C4-2B (cell line): ENCODE data around the gene PXT1.

Experiments
- CTCF ChIP-seq: fragments of 450-650 bp; conservative IDR thresholded peaks from 2 replicates; pipeline ENCODE4 v1.5.1; 2017; ENCODE audit warnings: mild to moderate bottlenecking
- ZFX ChIP-seq: fragments of 450-650 bp; IDR thresholded peaks from 2 replicates; pipeline ENCODE4 v1.6.1; 2017

- peak; percentile 89 for TF ChIP-seq CTCF
- TF ChIP-seq ZFX, result no peak
These were observed 82.2 kb downstream of the PXT1 start for GRCh38 chr6:36360241-36361054.
